Liver (tissue), 9 donors: Measurements from ENCODE around the gene UBE2D2. TPM values are rescaled to one million over a fixed set of nuclear protein-coding genes. Genes with fewer than 3 reads are reported as not detected.
A peak's percentile ranks its signal among the peaks of the same experiment; 100 is the strongest.

Experiments used
- DNase-seq: peaks from one replicate; pipeline ENCODE4 v3.0.0-alpha.2; 2017; ENCODE audit warnings: low spot score
- H3K27ac ChIP-seq, 2 donors: one replicate each; pipeline ENCODE4 v1.7.0; 2013; ENCODE audit warnings: inconsistent platforms in 2 of 2, low read length in 2 of 2, control low read depth in 1 of 2, low read depth in 1 of 2, mild to moderate bottlenecking in 1 of 2
- H3K27me3 ChIP-seq, 4 donors: one replicate each; pipeline versions ENCODE4 v1.6.1 to v1.7.0; 2013; ENCODE audit warnings: low read length in 3 of 4, inconsistent platforms in 1 of 4, mild to moderate bottlenecking in 1 of 4, moderate library complexity in 1 of 4; ENCODE audit not compliant: control insufficient read depth in 4 of 4, insufficient read depth in 4 of 4
- H3K36me3 ChIP-seq, 4 donors: one replicate each; pipeline versions ENCODE4 v1.6.1 to v1.7.0; 2013; ENCODE audit warnings: low read length in 3 of 4, mild to moderate bottlenecking in 3 of 4, low read depth in 1 of 4, moderate library complexity in 1 of 4; ENCODE audit not compliant: control insufficient read depth in 4 of 4, insufficient read depth in 3 of 4
- H3K4me1 ChIP-seq, 4 donors: one replicate each; pipeline versions ENCODE4 v1.6.1 to v1.7.0; 2013; ENCODE audit warnings: low read length in 3 of 4, mild to moderate bottlenecking in 3 of 4, moderate library complexity in 1 of 4; ENCODE audit not compliant: control insufficient read depth in 4 of 4, insufficient read depth in 4 of 4
- H3K4me3 ChIP-seq, 3 donors: one replicate each; pipeline versions ENCODE4 v1.6.1 to v1.7.0; 2013; ENCODE audit warnings: low read length in 3 of 3, control low read depth in 1 of 3, low read depth in 1 of 3, mild to moderate bottlenecking in 1 of 3
- H3K9ac ChIP-seq, 2 donors: one replicate each; pipeline ENCODE4 v1.7.0; 2013; ENCODE audit warnings: low read length in 2 of 2, mild to moderate bottlenecking in 2 of 2, moderate library complexity in 2 of 2, control low read depth in 1 of 2, low read depth in 1 of 2
- H3K9me3 ChIP-seq, 4 donors: one replicate each; pipeline versions ENCODE4 v1.6.1 to v1.7.0; 2013; ENCODE audit warnings: low read length in 3 of 4; ENCODE audit not compliant: control insufficient read depth in 4 of 4
- EGR1 ChIP-seq, 2 donors: IDR thresholded peaks; 2 replicates each; pipeline ENCODE4 v1.6.1; 2016 to 2018; ENCODE audit warnings: antibody characterized with exemption in 2 of 2, low read depth in 2 of 2
- HNF4A ChIP-seq, 2 donors: conservative IDR thresholded peaks; 2 replicates each; pipeline ENCODE4 v1.6.1; 2016; ENCODE audit warnings: antibody characterized with exemption in 2 of 2, mild to moderate bottlenecking in 2 of 2
- HNF4G ChIP-seq: IDR thresholded peaks from 2 replicates; pipeline ENCODE4 v1.6.1; 2016; ENCODE audit warnings: antibody characterized with exemption
- NR2F2 ChIP-seq: IDR thresholded peaks from 2 replicates; pipeline ENCODE4 v1.6.1; 2016; ENCODE audit warnings: antibody characterized with exemption
- RXRA ChIP-seq, 2 donors: IDR thresholded peaks; 2 replicates each; pipeline ENCODE4 v1.6.1; 2017 to 2018; ENCODE audit warnings: antibody characterized with exemption in 2 of 2, mild to moderate bottlenecking in 1 of 2
- SP1 ChIP-seq: IDR thresholded peaks from 2 replicates; pipeline ENCODE4 v1.6.1; 2018; ENCODE audit warnings: antibody characterized with exemption, mild to moderate bottlenecking
- TAF1 ChIP-seq: conservative IDR thresholded peaks from 2 replicates; pipeline ENCODE4 v1.6.1; 2016; ENCODE audit warnings: antibody characterized with exemption, mild to moderate bottlenecking
- YY1 ChIP-seq: IDR thresholded peaks from 2 replicates; pipeline ENCODE4 v1.6.1; 2016; ENCODE audit warnings: antibody characterized with exemption, mild to moderate bottlenecking
- WGBS: extraction: QIAGEN DNeasy Blood & Tissue Kit; methylation state at CpG from one replicate; pipeline ENCODE4 v1.1.7; 2013; 5-methylcytosine and 5-hydroxymethylcytosine counted together
- polyA plus RNA-seq, 2 donors: library from polyadenylated mRNA; stranded (reverse) in 1 of 2; unstranded in 1 of 2; fragments of 200-250 nt in 1 of 2; fragments of >200 nt in 1 of 2; fragmentation: Nextera tagmentation in 1 of 2; extraction: Ambion mirVana in 1 of 2; gene quantifications; one replicate each; pipeline versions ENCODE4 v1.2.1 to v1.2.3, GENCODE V29; 2013 to 2015
- total RNA-seq, 2 donors: library from RNA; depleted of rRNA; stranded (reverse); fragments of >200 nt; gene quantifications; one replicate each; pipeline ENCODE4 v1.2.3, GENCODE V29; 2014
- TF ChIP-seq, protein P1 (sequence below): IDR thresholded peaks from 2 replicates; pipeline ENCODE4 v1.6.1; 2016; ENCODE audit warnings: antibody characterized with exemption
- TF ChIP-seq, protein P2 (sequence below): fragments of 150-350 bp; IDR thresholded peaks from 2 replicates; pipeline ENCODE4 v1.5.1; 2017; ENCODE audit warnings: improper control_type of control experiment, low read depth, low read length; ENCODE audit not compliant: missing input control
- TF ChIP-seq, protein P3 (sequence below): IDR thresholded peaks from 2 replicates; pipeline ENCODE4 v1.6.1; 2016; ENCODE audit warnings: antibody characterized with exemption
- TF ChIP-seq, protein P4 (sequence below): IDR thresholded peaks from 2 replicates; pipeline ENCODE4 v1.6.1; 2016; ENCODE audit warnings: antibody characterized with exemption
- TF ChIP-seq, protein P5 (sequence below): IDR thresholded peaks from 2 replicates; pipeline ENCODE4 v1.6.1; 2016; ENCODE audit warnings: antibody characterized with exemption, mild to moderate bottlenecking
- donor health status: healthy.
- donor health status: healthy.
- donor health status: healthy.
- donor health status: healthy.
- donor health status: healthy.

Gene UBE2D2
- total and polyA plus RNA-seq, 4 donors, result 17.0 to 53.6 (median 41.4) TPM

DNA sequence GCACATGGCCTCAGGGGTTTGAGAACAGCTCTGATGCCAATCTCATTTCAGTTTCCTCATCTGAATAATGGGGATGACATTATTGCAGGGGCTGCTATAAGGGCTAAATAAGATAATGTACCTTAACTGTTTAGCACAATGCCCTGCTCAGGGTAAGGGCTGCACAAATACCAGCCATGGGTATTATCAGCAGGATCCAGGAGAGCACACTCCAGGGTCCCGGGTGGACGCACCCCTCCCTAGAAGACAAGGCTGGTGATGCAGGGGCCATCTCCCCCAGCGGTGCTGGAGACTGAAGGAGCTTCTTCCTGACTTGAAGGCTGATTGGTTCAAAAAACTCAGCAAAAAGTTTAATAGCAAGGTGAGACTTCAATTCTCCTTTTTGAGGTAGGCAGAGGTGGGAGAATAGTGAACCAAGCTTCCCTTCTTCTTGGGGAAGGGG lies 84.3 kb downstream of the UBE2D2 start:
- H3K4me1 ChIP-seq, result peaks cover 16 to 69% (median 55%) of the 10 kb centered on the region in 4 donors
- DNase-seq, result no peak
- WGBS, result 94% methylated on average over 3 of the region's 3 CpGs

DNA sequence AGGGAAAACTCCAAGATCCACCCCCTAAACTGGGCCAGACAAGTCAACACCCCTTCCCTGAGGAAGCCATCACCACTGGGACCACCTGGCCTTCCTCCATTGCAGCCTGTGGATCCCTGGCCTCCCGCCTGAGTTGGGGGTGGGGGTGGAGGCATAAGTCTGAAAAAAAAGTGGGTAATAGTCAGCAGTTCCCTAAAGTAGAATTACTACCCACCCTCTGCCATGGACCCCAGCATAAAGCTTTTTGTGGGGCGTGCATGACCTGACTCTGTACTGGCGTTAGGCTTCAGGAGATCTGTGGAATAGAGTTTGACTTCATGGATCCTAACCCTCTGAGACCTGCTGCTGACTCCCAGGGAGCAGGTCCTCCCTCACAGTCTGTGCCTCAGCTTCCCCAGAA lies 85.0 kb downstream of the UBE2D2 start:
- H3K36me3 ChIP-seq, result no peaks in the 10 kb centered on the region
- no peak overlapping the region for H3K4me3 ChIP-seq
- H3K4me1 ChIP-seq, result peaks cover 16 to 73% (median 57%) of the 10 kb centered on the region in 4 donors
- TF ChIP-seq, protein P1, sequence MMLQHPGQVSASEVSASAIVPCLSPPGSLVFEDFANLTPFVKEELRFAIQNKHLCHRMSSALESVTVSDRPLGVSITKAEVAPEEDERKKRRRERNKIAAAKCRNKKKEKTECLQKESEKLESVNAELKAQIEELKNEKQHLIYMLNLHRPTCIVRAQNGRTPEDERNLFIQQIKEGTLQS, result no peak
- TF ChIP-seq YY1 (no peak), SP1 (no peak), NR2F2 (no peak), RXRA (IDR thresholded peaks at IDR 0.05) (no peak), EGR1 (IDR thresholded peaks at IDR 0.05; ENCODE audit: low read depth in 2 of 2) (no peak)
- TF ChIP-seq, protein P2, sequence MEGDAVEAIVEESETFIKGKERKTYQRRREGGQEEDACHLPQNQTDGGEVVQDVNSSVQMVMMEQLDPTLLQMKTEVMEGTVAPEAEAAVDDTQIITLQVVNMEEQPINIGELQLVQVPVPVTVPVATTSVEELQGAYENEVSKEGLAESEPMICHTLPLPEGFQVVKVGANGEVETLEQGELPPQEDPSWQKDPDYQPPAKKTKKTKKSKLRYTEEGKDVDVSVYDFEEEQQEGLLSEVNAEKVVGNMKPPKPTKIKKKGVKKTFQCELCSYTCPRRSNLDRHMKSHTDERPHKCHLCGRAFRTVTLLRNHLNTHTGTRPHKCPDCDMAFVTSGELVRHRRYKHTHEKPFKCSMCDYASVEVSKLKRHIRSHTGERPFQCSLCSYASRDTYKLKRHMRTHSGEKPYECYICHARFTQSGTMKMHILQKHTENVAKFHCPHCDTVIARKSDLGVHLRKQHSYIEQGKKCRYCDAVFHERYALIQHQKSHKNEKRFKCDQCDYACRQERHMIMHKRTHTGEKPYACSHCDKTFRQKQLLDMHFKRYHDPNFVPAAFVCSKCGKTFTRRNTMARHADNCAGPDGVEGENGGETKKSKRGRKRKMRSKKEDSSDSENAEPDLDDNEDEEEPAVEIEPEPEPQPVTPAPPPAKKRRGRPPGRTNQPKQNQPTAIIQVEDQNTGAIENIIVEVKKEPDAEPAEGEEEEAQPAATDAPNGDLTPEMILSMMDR, result no peak
- peak overlapping the region in 1 of 2 donors; percentile 2 for H3K27ac ChIP-seq
- no peaks in the 10 kb centered on the region for H3K27me3 ChIP-seq
- H3K9ac ChIP-seq, result no peak overlapping the region
- no peak for DNase-seq
- no peaks in the 10 kb centered on the region for H3K9me3 ChIP-seq
- 91% methylated on average over 3 of the region's 3 CpGs for WGBS

More for the DNA sequence above, 84.3 kb downstream of the UBE2D2 start:
- Histone ChIP-seq H3K9me3 (no peaks in the 10 kb centered on the region), H3K36me3 (no peaks in the 10 kb centered on the region), H3K9ac (no peak overlapping the region), H3K27ac (no peak overlapping the region), H3K27me3 (no peaks in the 10 kb centered on the region), H3K4me3 (no peak overlapping the region)
- TF ChIP-seq EGR1 (IDR thresholded peaks at IDR 0.05; ENCODE audit: low read depth in 2 of 2) (no peak), TAF1 (no peak), RXRA (IDR thresholded peaks at IDR 0.05) (no peak), HNF4G (no peak)
- TF ChIP-seq, protein P3, sequence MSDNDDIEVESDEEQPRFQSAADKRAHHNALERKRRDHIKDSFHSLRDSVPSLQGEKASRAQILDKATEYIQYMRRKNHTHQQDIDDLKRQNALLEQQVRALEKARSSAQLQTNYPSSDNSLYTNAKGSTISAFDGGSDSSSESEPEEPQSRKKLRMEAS, result no peak
- TF ChIP-seq, protein P4, sequence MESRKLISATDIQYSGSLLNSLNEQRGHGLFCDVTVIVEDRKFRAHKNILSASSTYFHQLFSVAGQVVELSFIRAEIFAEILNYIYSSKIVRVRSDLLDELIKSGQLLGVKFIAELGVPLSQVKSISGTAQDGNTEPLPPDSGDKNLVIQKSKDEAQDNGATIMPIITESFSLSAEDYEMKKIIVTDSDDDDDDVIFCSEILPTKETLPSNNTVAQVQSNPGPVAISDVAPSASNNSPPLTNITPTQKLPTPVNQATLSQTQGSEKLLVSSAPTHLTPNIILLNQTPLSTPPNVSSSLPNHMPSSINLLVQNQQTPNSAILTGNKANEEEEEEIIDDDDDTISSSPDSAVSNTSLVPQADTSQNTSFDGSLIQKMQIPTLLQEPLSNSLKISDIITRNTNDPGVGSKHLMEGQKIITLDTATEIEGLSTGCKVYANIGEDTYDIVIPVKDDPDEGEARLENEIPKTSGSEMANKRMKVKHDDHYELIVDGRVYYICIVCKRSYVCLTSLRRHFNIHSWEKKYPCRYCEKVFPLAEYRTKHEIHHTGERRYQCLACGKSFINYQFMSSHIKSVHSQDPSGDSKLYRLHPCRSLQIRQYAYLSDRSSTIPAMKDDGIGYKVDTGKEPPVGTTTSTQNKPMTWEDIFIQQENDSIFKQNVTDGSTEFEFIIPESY, result no peak

DNA sequence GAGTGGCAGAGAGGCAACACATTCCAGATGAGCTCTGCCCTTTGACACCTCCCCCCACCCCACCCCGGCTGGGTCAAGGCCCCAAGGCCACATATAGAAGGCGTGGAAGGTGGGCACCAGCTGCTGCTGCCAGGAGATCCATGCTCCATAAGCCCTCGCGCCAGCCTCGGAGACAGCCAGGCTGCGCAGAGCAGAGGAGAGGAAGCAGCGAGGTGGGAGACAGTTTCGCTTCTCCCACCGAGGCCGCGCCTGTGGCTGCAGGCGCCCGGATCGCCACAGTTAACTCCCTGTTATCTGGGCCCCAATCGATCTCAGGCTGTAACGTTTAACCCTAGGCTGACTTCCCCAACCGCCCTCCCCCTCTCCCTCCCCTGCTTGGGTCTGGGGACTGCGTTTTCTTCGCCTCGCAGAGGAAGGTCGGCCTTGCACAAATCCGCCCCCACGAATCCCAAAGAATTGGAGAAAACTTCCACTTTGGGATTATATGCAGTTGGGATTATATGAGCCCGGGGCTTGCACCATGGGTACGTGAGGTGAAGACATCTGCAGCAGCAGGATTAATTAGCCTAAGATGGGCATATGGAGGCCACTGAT lies 85.9 kb downstream of the UBE2D2 start:
- TF ChIP-seq, protein P2, result no peak
- TF ChIP-seq HNF4A (conservative IDR thresholded peaks at IDR 0.05), result peak; percentile 5 to 20
- peak; percentile 37 for TF ChIP-seq NR2F2
- TF ChIP-seq, protein P5, sequence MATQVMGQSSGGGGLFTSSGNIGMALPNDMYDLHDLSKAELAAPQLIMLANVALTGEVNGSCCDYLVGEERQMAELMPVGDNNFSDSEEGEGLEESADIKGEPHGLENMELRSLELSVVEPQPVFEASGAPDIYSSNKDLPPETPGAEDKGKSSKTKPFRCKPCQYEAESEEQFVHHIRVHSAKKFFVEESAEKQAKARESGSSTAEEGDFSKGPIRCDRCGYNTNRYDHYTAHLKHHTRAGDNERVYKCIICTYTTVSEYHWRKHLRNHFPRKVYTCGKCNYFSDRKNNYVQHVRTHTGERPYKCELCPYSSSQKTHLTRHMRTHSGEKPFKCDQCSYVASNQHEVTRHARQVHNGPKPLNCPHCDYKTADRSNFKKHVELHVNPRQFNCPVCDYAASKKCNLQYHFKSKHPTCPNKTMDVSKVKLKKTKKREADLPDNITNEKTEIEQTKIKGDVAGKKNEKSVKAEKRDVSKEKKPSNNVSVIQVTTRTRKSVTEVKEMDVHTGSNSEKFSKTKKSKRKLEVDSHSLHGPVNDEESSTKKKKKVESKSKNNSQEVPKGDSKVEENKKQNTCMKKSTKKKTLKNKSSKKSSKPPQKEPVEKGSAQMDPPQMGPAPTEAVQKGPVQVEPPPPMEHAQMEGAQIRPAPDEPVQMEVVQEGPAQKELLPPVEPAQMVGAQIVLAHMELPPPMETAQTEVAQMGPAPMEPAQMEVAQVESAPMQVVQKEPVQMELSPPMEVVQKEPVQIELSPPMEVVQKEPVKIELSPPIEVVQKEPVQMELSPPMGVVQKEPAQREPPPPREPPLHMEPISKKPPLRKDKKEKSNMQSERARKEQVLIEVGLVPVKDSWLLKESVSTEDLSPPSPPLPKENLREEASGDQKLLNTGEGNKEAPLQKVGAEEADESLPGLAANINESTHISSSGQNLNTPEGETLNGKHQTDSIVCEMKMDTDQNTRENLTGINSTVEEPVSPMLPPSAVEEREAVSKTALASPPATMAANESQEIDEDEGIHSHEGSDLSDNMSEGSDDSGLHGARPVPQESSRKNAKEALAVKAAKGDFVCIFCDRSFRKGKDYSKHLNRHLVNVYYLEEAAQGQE, result no peak
- peak; percentile 29 to 44 for TF ChIP-seq RXRA (IDR thresholded peaks at IDR 0.05)
- no peaks in the 10 kb centered on the region for H3K9me3 ChIP-seq
- H3K36me3 ChIP-seq, result no peaks in the 10 kb centered on the region
- H3K27ac ChIP-seq, result peak overlapping the region; percentile 93 to 96
- peaks cover 18 to 77% (median 61%) of the 10 kb centered on the region in 4 donors for H3K4me1 ChIP-seq
- no peaks in the 10 kb centered on the region for H3K27me3 ChIP-seq
- peak overlapping the region; percentile 54 to 92 (median 55) for H3K4me3 ChIP-seq
- 13% methylated on average over 25 of the region's 25 CpGs for WGBS
- peak overlapping the region in 1 of 2 donors; percentile 56 for H3K9ac ChIP-seq
- no peak for DNase-seq
